ENCODE results near the gene CALHM5. TPM values are rescaled to one million over a fixed set of nuclear protein-coding genes. Genes with fewer than 3 reads are reported as not detected.

CALHM5 gene
- total RNA-seq (2014; rRNA removed) (not detected in 2 replicates), Bru-seq, nascent RNA (percentile 6 among the genes with signal in this experiment), BruChase-seq, experiment 1, labeled RNA remaining after a 6-hour chase (percentile 3 among the genes with signal in this experiment), BruChase-seq, experiment 2, labeled RNA remaining after a 2-hour chase (percentile 5 among the genes with signal in this experiment)
- long read RNA-seq = 0 reads

DNA sequence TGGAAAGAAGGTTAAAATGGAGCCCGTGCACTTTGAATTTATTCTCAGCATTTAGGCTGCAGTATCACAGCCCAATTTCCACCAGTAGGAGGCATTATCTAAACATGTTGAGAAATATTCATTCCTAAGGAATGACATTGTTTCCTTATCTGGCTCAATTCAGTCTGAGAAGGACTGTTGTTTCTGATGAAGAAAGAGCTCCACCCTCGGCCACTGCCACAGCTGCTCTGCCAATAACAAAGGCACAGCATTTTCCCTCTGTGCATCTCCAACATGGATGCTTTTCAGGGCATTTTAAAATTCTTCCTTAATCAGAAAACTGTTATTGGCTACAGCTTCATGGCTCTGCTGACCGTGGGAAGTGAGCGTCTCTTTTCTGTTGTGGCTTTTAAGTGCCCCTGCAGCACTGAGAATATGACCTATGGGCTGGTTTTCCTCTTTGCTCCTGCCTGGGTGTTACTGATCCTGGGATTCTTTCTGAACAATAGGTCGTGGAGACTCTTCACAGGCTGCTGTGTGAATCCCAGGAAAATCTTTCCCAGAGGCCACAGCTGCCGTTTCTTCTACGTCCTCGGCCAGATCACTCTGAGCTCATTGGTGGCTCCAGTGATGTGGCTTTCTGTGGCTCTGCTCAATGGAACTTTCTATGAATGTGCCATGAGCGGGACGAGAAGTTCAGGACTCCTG lies at the start of gene CALHM5:
CALHM5 (plus strand) TSS at position 216 of the 687 bp plus-strand sequence; CDS start at position 274, 58 bp downstream.
- peak within 1 kb of the TSS; percentile 59; the same call in 1 of the 2 replicates for H2AFZ ChIP-seq (ENCODE audit: low read length)
- no peak within 1 kb of the TSS for H3K9ac ChIP-seq (ENCODE audit: low read length)
- H3K4me3 ChIP-seq (ENCODE audit: low read length) = no peak within 1 kb of the TSS
- BruUV-seq (replicated peaks) = no TSS peak
- ATAC-seq (peak; percentile 81), DNase-seq (peak; percentile 83)
- TF ChIP-seq CTCF (conservative IDR thresholded peaks at IDR 0.05; ENCODE audit: low read depth, low read length) (peak; percentile 71), EZH2phosphoT487 (IDR thresholded peaks at IDR 0.05; ENCODE audit: borderline replicate concordance, low read length) (no peak), EZH2 (IDR thresholded peaks at IDR 0.05; ENCODE audit: low read length, unreplicated experiment) (no peak)
- POLR2A ChIA-PET (ENCODE audit: unreplicated experiment) = no interaction called here
- H4K20me1 ChIP-seq (ENCODE audit: low read length) = no peaks in the 10 kb centered on the region
- 0 out of 2 replicates have a peak, but pooled peaks cover 5% of the 10 kb centered on the region for H3K4me1 ChIP-seq (ENCODE audit: insufficient read depth, low read length)
- H3K4me2 ChIP-seq (ENCODE audit: low read length) = no peak within 1 kb of the TSS
- H3K27me3 ChIP-seq (ENCODE audit: low read length) = no peaks in the 10 kb centered on the region
- H3K36me3 ChIP-seq (ENCODE audit: low read depth, low read length) = no peaks in the 10 kb centered on the region
- H3K9me3 ChIP-seq (ENCODE audit: low read length) = no peaks in the 10 kb centered on the region
- H3K27ac ChIP-seq (ENCODE audit: low read length) = no peak within 1 kb of the TSS
- H3K9me2 ChIP-seq (replicated peaks; ENCODE audit: low read length) = no peaks in the 10 kb centered on the region
- no peaks in the 10 kb centered on the region for H3F3A ChIP-seq (ENCODE audit: low read length, unreplicated experiment)
- intact Hi-C loops (cut with micrococcal nuclease) = no loop called here
- no peaks in the 10 kb centered on the region for H3K79me2 ChIP-seq (ENCODE audit: low read length)
- CTCF ChIA-PET = interaction anchor here (0.6 to 1.0 kb wide), 5 partner anchors 19 to 65 kb away, joined by 3 to 9 read pairs (median 4); no protein-coding TSS in a partner anchor

DNA sequence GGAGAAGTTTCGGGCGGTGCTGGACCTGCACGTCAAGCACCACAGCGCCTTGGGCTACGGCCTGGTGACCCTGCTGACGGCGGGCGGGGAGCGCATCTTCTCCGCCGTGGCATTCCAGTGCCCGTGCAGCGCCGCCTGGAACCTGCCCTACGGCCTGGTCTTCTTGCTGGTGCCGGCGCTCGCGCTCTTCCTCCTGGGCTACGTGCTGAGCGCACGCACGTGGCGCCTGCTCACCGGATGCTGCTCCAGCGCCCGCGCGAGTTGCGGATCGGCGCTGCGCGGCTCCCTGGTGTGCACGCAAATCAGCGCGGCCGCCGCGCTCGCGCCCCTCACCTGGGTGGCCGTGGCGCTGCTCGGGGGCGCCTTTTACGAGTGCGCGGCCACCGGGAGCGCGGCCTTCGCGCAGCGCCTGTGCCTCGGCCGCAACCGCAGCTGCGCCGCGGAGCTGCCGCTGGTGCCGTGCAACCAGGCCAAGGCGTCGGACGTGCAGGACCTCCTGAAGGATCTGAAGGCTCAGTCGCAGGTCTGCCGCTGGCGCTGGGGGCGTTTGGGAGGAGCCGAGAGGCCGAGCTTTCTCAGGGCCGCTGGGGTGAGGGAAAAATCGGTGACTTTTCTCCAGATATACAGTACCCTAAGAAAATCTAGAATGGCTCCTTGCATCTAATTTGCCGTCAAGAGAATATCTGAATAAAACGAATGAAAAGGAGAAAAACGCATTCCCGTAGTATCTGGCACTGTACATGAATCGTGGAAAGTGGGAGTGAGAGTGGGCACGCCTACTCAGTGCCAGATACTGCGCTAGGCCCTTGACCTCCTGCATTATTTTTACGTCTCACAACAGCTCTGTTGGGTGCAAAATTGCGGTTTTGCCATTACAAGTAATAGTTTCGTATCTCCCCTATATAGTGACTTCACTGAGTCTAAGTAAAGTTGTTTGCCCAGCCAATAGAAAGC lies 49.2 kb upstream of the CALHM5 start:
- H2AFZ ChIP-seq (ENCODE audit: low read length) = no peak overlapping the region
- no peaks in the 10 kb centered on the region for H3K36me3 ChIP-seq (ENCODE audit: low read depth, low read length)
- H3K27ac ChIP-seq (ENCODE audit: low read length) = no peak overlapping the region
- H3K4me2 ChIP-seq (ENCODE audit: low read length) = no peak overlapping the region
- H3K9me2 ChIP-seq (replicated peaks; ENCODE audit: low read length) = no peaks in the 10 kb centered on the region
- H3K4me1 ChIP-seq (ENCODE audit: insufficient read depth, low read length) = no peaks in the 10 kb centered on the region
- no peak overlapping the region for H3K4me3 ChIP-seq (ENCODE audit: low read length)
- 0 out of 2 replicates have a peak, but pooled peaks have one; percentile 27 for ATAC-seq
- no peaks in the 10 kb centered on the region for H3F3A ChIP-seq (ENCODE audit: low read length, unreplicated experiment)
- intact Hi-C loops (cut with micrococcal nuclease) = no loop called here
- TF ChIP-seq EZH2 (IDR thresholded peaks at IDR 0.05; ENCODE audit: low read length, unreplicated experiment) = no peak
- no peak for TF ChIP-seq EZH2phosphoT487 (IDR thresholded peaks at IDR 0.05; ENCODE audit: borderline replicate concordance, low read length)
- no peak for TF ChIP-seq CTCF (conservative IDR thresholded peaks at IDR 0.05; ENCODE audit: low read depth, low read length)
- ChIA-PET CTCF (no interaction called here), POLR2A (ENCODE audit: unreplicated experiment) (no interaction called here)
- no peaks in the 10 kb centered on the region for H3K79me2 ChIP-seq (ENCODE audit: low read length)
- peaks cover 22% of the 10 kb centered on the region for H3K27me3 ChIP-seq (ENCODE audit: low read length)
- no peaks in the 10 kb centered on the region for H4K20me1 ChIP-seq (ENCODE audit: low read length)
- H3K9me3 ChIP-seq (ENCODE audit: low read length) = no peaks in the 10 kb centered on the region
- BruUV-seq (replicated peaks) = no TSS peak
- H3K9ac ChIP-seq (ENCODE audit: low read length) = no peak overlapping the region
- no peak for DNase-seq

Measured in PC-3 (cell line).